NCI-H748 treated with DMSO at 0.1 percent for 48 hours (cell line): ENCODE measurements around the gene MAU2.
"Not testable (repeated sequence)": the region's sequence is repeated elsewhere in the genome, so short reads cannot be mapped to it uniquely, and the experiment has no call there.

Experiments
- DNase-seq: peaks from one replicate; lab custom pipeline; 2025; lab: John Stamatoyannopoulos, UW

The MAU2 gene

GRCh38 chr19:19348266-19348665, 27.6 kb downstream of the MAU2 start:
- no peak for DNase-seq

- DNase-seq: no peak
Measured at GRCh38 chr19:19349365-19349764, 28.7 kb downstream of the MAU2 start.

GRCh38 chr19:19350756-19351155, 30.1 kb downstream of the MAU2 start:
- not testable (repeated sequence) for DNase-seq

GRCh38 chr19:19352823-19353222, 32.2 kb downstream of the MAU2 start:
- no peak for DNase-seq

GRCh38 chr19:19354007-19354406, 33.4 kb downstream of the MAU2 start:
- no peak for DNase-seq

GRCh38 chr19:19354932-19355331, 34.3 kb downstream of the MAU2 start:
- DNase-seq: no peak

GRCh38 chr19:19355606-19356139, 35.0 kb downstream of the MAU2 start:
- no peak for DNase-seq

- DNase-seq: no peak
Measured at GRCh38 chr19:19356500-19356899, 35.9 kb downstream of the MAU2 start.

GRCh38 chr19:19356901-19357566, 36.4 kb downstream of the MAU2 start:
- no peak for DNase-seq

- peak; percentile 41 for DNase-seq
Measured at GRCh38 chr19:19361075-19361594, 40.5 kb downstream of the MAU2 start.

- no peak for DNase-seq
Measured at GRCh38 chr19:19362075-19362474, 41.4 kb downstream of the MAU2 start.

- DNase-seq: peak; percentile 60
Measured at GRCh38 chr19:19366434-19367396, 46.1 kb downstream of the MAU2 start.

- no peak for DNase-seq
Measured at GRCh38 chr19:19368087-19368486, 47.5 kb downstream of the MAU2 start.

GRCh38 chr19:19371059-19371458, 50.4 kb downstream of the MAU2 start:
- DNase-seq: no peak

- DNase-seq: no peak
Measured at GRCh38 chr19:19372656-19373416, 52.2 kb downstream of the MAU2 start.

GRCh38 chr19:19379527-19379926, 58.9 kb downstream of the MAU2 start:
- DNase-seq: no peak

- DNase-seq: not testable (repeated sequence)
Measured at GRCh38 chr19:19380316-19380715, 59.7 kb downstream of the MAU2 start.

- DNase-seq: no peak
Measured at GRCh38 chr19:19381007-19381926, 60.6 kb downstream of the MAU2 start.

GRCh38 chr19:19382118-19382517, 61.5 kb downstream of the MAU2 start:
- DNase-seq: no peak

GRCh38 chr19:19384486-19384885, 63.9 kb downstream of the MAU2 start:
- no peak for DNase-seq
